Cardiac muscle cell (in vitro differentiated cells and primary cell): Measurements from ENCODE around the gene PITX1. TPM values are rescaled to one million over a fixed set of nuclear protein-coding genes. Genes with fewer than 3 reads are reported as not detected.

Source experiments
- DNase-seq, 2 donors: peaks; one replicate each; pipeline versions ENCODE4 v3.0.0 to v3.0.0-alpha.2; 2010 to 2017; ENCODE audit warnings: low read depth in 1 of 2, low spot score in 1 of 2
- H3K27ac ChIP-seq: fragments of 200-600 bp; sonication (generic); 2 replicates; pipeline ENCODE4 v1.5.1; 2016
- H3K27me3 ChIP-seq: fragments of 200-600 bp; sonication (generic); 2 replicates; pipeline ENCODE4 v1.6.0; 2016; ENCODE audit warnings: control low read depth
- H3K36me3 ChIP-seq: fragments of 200-600 bp; sonication (generic); 2 replicates; pipeline ENCODE4 v1.5.1; 2016; ENCODE audit warnings: control low read depth
- H3K4me1 ChIP-seq: fragments of 200-600 bp; sonication (generic); 2 replicates; pipeline ENCODE4 v1.8.1; 2017; ENCODE audit warnings: low read depth, mild to moderate bottlenecking, mixed run types
- H3K4me3 ChIP-seq: fragments of 200-600 bp; sonication (generic); 2 replicates; pipeline ENCODE4 v1.5.1; 2016; ENCODE audit warnings: mild to moderate bottlenecking
- H3K9me3 ChIP-seq: fragments of 200-600 bp; sonication (generic); 2 replicates; pipeline ENCODE4 v1.5.1; 2017; ENCODE audit warnings: low read depth, mild to moderate bottlenecking, control low read depth
- polyA plus RNA-seq: library from polyadenylated mRNA; unstranded; fragments of >200 nt; fragmentation: Nextera tagmentation; extraction: Ambion mirVana; gene quantifications from 2 replicates; pipeline ENCODE4 v1.2.1, GENCODE V29; 2016
- total RNA-seq: library from RNA; depleted of rRNA; stranded (reverse); fragments of >200 nt; gene quantifications from 2 replicates; pipeline ENCODE4 v1.2.3, GENCODE V29; 2016
- TF ChIP-seq, protein P1 (sequence below): IDR thresholded peaks from 2 replicates; pipeline ENCODE4 v1.5.1; 2012; ENCODE audit warnings: low read depth, mild to moderate bottlenecking, low read length

PITX1 gene
- total and polyA plus RNA-seq, 2 experiments from 2014 or later: 0.35 TPM; not detected in 1

DNA sequence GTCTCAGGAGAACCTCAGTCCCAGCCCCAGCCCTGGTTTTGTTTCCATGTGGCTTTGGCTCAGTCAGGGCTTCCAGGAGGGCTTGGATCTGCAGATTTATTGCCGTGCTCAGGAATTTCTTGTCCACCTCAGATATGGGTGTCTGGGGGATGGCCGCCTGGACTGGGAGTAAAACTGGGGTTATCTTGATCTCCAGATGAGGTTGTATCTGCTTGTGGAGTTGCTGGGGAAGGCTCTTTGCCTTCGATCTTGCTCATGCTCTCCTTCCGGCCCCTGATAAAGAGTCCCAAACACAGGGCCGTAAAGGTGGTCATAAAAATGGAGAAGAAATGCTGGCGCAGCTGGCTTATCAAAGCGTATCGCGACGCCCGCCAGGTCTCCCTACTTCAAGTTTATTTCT is 17.8 kb upstream of the PITX1 start:
- no peaks in the 10 kb centered on the region for H3K9me3 ChIP-seq
- TF ChIP-seq, protein P1, sequence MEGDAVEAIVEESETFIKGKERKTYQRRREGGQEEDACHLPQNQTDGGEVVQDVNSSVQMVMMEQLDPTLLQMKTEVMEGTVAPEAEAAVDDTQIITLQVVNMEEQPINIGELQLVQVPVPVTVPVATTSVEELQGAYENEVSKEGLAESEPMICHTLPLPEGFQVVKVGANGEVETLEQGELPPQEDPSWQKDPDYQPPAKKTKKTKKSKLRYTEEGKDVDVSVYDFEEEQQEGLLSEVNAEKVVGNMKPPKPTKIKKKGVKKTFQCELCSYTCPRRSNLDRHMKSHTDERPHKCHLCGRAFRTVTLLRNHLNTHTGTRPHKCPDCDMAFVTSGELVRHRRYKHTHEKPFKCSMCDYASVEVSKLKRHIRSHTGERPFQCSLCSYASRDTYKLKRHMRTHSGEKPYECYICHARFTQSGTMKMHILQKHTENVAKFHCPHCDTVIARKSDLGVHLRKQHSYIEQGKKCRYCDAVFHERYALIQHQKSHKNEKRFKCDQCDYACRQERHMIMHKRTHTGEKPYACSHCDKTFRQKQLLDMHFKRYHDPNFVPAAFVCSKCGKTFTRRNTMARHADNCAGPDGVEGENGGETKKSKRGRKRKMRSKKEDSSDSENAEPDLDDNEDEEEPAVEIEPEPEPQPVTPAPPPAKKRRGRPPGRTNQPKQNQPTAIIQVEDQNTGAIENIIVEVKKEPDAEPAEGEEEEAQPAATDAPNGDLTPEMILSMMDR: no peak
- H3K4me1 ChIP-seq: no peaks in the 10 kb centered on the region
- no peak overlapping the region for H3K4me3 ChIP-seq
- no peaks in the 10 kb centered on the region for H3K36me3 ChIP-seq
- no peak for DNase-seq
- H3K27ac ChIP-seq: no peak overlapping the region
- H3K27me3 ChIP-seq: peaks cover 100% of the 10 kb centered on the region

DNA sequence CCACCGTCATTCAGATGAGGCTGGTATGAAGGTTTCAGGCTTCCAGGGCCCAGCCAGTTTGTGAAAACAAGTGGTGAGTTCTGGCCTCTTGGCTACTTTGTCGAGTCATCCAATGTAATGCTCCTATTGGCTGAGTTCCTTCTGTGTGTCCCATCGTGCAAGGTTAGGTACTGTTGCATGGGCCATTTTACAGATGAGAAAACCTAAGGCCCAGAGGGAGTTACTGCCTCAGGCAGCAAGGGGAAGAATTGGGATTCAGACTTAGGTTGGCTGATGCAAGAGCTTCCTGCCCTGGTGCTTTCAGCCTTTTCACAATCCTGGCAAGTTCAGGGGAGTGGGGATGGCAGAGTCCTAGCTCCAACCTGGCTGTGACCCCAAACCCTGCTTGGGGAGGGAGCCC is 17.4 kb upstream of the PITX1 start:
- no peaks in the 10 kb centered on the region for H3K9me3 ChIP-seq
- TF ChIP-seq, protein P1: no peak
- no peaks in the 10 kb centered on the region for H3K4me1 ChIP-seq
- H3K4me3 ChIP-seq: no peak overlapping the region
- no peak overlapping the region for H3K27ac ChIP-seq
- no peaks in the 10 kb centered on the region for H3K36me3 ChIP-seq
- peaks cover 100% of the 10 kb centered on the region for H3K27me3 ChIP-seq
- DNase-seq: no peak

DNA sequence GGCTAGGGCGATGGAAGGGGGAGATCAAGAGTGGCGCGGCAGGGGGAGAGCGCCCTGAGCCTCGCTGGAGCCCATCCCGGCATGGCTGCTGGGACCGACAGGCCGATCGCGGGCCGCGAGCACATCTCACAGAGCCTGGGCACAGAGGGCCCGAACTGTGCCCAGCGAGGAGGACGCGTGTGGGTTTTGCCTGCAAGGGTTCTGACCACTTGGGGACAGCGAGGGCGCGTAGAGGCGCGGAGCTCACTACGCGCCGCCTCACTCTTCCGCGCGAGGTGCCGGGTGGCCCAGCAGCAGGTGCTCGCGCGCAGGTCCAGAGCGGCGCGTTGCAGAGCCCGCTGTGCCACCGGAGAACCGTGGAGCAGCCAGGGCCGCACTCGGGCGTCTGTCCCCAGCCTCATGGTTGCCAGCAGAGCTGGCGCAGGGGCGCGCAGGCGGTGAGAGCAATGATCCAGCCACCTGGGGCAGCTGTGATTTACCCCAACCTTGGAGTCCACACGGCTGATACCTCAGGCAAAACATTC is 16.3 kb upstream of the PITX1 start:
- peaks cover 100% of the 10 kb centered on the region for H3K27me3 ChIP-seq

DNA sequence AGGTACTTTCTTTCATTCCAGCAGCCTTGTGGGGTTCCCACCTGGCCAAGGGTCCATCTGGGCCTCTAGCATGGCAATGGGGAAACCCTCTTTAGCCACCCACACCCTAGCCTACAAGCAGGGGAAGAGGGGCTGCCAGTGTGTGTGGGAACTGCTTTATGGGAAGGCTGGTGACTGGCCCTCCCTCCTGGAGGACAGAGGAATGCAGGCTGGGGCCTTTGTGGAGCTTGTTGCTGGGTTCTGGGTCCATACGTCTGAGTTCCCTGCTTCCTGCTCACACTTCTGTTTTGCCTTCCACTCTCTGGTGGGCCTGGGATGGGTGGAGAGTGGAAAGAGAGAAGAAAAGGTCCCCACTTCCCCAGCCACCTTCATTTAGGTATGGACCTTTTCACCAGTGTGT is 14.9 kb upstream of the PITX1 start:
- no peaks in the 10 kb centered on the region for H3K4me1 ChIP-seq
- H3K9me3 ChIP-seq: no peaks in the 10 kb centered on the region
- H3K36me3 ChIP-seq: no peaks in the 10 kb centered on the region
- DNase-seq: no peak
- no peak overlapping the region for H3K27ac ChIP-seq
- no peak overlapping the region for H3K4me3 ChIP-seq
- peaks cover 100% of the 10 kb centered on the region for H3K27me3 ChIP-seq
- TF ChIP-seq, protein P1: no peak

More for the DNA sequence above, 16.3 kb upstream of the PITX1 start:
- H3K9me3 ChIP-seq: no peaks in the 10 kb centered on the region
- TF ChIP-seq, protein P1: no peak
- H3K36me3 ChIP-seq: no peaks in the 10 kb centered on the region
- no peak overlapping the region for H3K4me3 ChIP-seq
- no peaks in the 10 kb centered on the region for H3K4me1 ChIP-seq
- no peak for DNase-seq
- H3K27ac ChIP-seq: no peak overlapping the region

DNA sequence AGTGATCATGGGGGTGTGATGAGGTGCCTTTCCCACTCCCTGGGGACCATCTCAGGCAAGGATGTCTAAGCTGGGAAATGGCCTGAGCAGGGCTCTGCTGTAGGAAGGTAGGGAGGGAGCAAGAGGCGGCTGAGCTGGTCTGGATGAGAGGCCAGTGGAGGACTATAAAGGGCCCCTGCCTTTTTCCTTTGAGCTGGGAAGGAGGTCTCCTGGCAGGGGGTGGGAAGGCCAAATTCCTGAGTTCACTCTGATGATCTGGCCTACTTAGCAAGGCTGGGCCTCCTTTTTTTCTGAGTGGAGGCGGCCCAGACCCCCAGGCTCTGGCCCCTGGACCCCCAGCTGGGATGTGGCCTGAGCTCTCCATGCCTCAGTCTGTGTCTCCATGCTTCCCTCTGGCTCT is 14.3 kb upstream of the PITX1 start:
- H3K36me3 ChIP-seq: no peaks in the 10 kb centered on the region
- peaks cover 100% of the 10 kb centered on the region for H3K27me3 ChIP-seq
- no peak overlapping the region for H3K4me3 ChIP-seq
- no peak for DNase-seq
- no peaks in the 10 kb centered on the region for H3K4me1 ChIP-seq
- no peaks in the 10 kb centered on the region for H3K9me3 ChIP-seq
- TF ChIP-seq, protein P1: no peak
- H3K27ac ChIP-seq: no peak overlapping the region

DNA sequence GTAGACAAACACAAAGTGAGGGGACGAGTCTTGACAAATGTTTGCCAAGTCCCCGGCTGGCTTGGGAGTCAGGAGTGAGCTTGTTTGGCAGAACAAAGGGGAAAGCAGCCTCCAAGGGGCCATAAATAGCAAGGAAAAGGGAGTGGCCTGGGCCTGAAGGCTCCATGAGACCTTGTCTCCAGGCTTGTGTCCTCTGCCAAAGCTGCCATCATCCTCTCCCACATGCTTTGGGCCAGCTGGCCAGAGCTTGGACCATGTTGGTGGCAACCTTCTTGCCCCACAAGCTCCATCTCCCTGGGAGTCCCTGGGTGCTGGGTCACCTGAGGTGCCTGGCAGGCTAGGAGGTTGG is 13.3 kb upstream of the PITX1 start:
- H3K27ac ChIP-seq: no peak overlapping the region
- no peak for DNase-seq
- TF ChIP-seq, protein P1: no peak
- no peak overlapping the region for H3K4me3 ChIP-seq
- H3K36me3 ChIP-seq: no peaks in the 10 kb centered on the region
- H3K27me3 ChIP-seq: peaks cover 100% of the 10 kb centered on the region
- no peaks in the 10 kb centered on the region for H3K9me3 ChIP-seq
- no peaks in the 10 kb centered on the region for H3K4me1 ChIP-seq
